MM.1S (cell line): ENCODE measurements around the gene SCFD2.

Experiments
- DNase-seq: peaks from one replicate; pipeline ENCODE4 v3.0.0-alpha.2; 2015
- H2AFZ ChIP-seq: fragments of 300-600 bp; sonication (generic); 2 replicates; pipeline ENCODE4 v1.6.0; 2016; ENCODE audit warnings: antibody characterized with exemption, low read length
- H3F3A ChIP-seq: fragments of 300-600 bp; sonication (generic); 2 replicates; pipeline ENCODE4 v1.6.1; 2016; ENCODE audit warnings: mild to moderate bottlenecking, antibody characterized with exemption, low read length, moderate library complexity, mixed read lengths; ENCODE audit not compliant: insufficient read depth
- H3K27ac ChIP-seq: fragments of 300-600 bp; sonication (generic); 2 replicates; pipeline ENCODE4 v1.5.1; 2016; ENCODE audit warnings: mild to moderate bottlenecking, low read length
- H3K27me3 ChIP-seq: fragments of 300-600 bp; sonication (generic); replicated peaks from 2 replicates; pipeline ENCODE4 v1.6.0; 2016; ENCODE audit warnings: low read length; ENCODE audit not compliant: insufficient read depth
- H3K36me3 ChIP-seq: fragments of 300-600 bp; sonication (generic); replicated peaks from 2 replicates; pipeline ENCODE4 v1.6.1; 2016; ENCODE audit warnings: mild to moderate bottlenecking, low read length, mixed read lengths; ENCODE audit not compliant: insufficient read depth
- H3K4me1 ChIP-seq: fragments of 300-600 bp; sonication (generic); 2 replicates; pipeline ENCODE4 v1.6.1; 2016; ENCODE audit warnings: low read length, mixed read lengths
- H3K4me2 ChIP-seq: fragments of 300-600 bp; sonication (generic); 2 replicates; pipeline ENCODE4 v1.6.0; 2016; ENCODE audit warnings: low read depth, low read length
- H3K4me3 ChIP-seq: fragments of 300-600 bp; sonication (generic); 2 replicates; pipeline ENCODE4 v1.5.1; 2016; ENCODE audit warnings: low read length, mixed read lengths
- H3K79me2 ChIP-seq: fragments of 300-600 bp; sonication (generic); 2 replicates; pipeline ENCODE4 v1.6.1; 2016; ENCODE audit warnings: mixed run types, low read length, mixed read lengths
- H3K9ac ChIP-seq: fragments of 300-600 bp; sonication (generic); 2 replicates; pipeline ENCODE4 v1.6.1; 2016; ENCODE audit warnings: low read length, mixed read lengths
- H3K9me2 ChIP-seq: fragments of 300-600 bp; sonication (generic); replicated peaks from 2 replicates; pipeline ENCODE4 v1.6.1; 2016; ENCODE audit warnings: mild to moderate bottlenecking, low read length, mixed read lengths; ENCODE audit not compliant: insufficient read depth
- H3K9me3 ChIP-seq: fragments of 300-600 bp; sonication (generic); replicated peaks from 2 replicates; pipeline ENCODE4 v1.6.1; 2016; ENCODE audit warnings: mild to moderate bottlenecking, low read length, mixed read lengths; ENCODE audit not compliant: insufficient read depth
- H4K20me1 ChIP-seq: fragments of 300-600 bp; sonication (generic); 2 replicates; pipeline ENCODE4 v1.6.1; 2016; ENCODE audit warnings: mild to moderate bottlenecking, low read length, moderate library complexity, mixed read lengths; ENCODE audit not compliant: insufficient read depth
- CTCF ChIP-seq: fragments of 300-600 bp; sonication (generic); IDR thresholded peaks from 2 replicates; pipeline ENCODE4 v1.5.1; 2016; ENCODE audit warnings: antibody characterized with exemption, low read length, mixed read lengths
- EZH2 ChIP-seq: fragments of 300-600 bp; sonication (generic); optimal IDR thresholded peaks from 2 replicates; pipeline ENCODE3; 2017; ENCODE audit warnings: low read depth, mild to moderate bottlenecking, antibody characterized with exemption, low read length, mixed read lengths
- EZH2phosphoT487 ChIP-seq: fragments of 300-600 bp; sonication (generic); IDR thresholded peaks from 2 replicates; pipeline ENCODE4 v1.6.1; 2018; ENCODE audit warnings: antibody characterized with exemption, low read length

SCFD2 gene

DNA sequence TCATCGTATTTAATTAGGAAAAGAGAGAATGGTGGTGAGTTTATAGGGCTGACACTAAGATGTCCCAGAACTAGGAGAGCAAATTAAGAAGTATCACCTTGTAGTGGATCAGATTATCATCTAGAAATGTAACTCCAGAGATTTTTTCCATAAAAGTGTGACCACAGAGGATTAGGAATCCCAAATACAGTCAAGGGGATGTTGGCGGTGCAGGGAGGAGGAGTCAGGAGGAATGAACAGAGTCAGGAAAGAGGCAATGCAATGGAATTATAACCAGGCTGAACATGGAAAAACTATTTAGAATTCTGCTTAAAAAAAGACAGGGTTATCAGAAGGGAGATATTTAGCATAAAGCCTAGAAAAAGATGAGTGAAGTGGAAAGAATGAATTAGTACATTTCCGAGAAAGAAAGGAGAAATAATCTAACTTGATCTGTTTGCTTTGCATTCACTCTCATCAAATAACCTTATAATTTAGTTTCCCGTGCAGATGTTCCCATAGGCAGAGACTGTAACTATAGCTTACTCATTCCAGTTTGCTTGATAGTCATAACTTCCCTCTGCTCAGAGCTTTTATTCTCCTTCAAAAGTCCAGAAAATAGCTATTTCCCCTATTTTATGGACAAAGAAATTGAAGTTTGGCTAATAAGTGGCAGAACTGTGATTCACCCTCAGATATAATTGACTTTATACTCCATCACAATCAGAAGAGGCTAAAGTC, 56.4 kb downstream of the SCFD2 start:
- Histone ChIP-seq H3K27ac (no peak overlapping the region), H3K36me3 (0 out of 2 replicates have a peak, but pooled peaks cover 7% of the 10 kb centered on the region), H3F3A (no peaks in the 10 kb centered on the region), H3K79me2 (peaks cover 18% of the 10 kb centered on the region; the same call in 1 of the 2 replicates), H3K4me2 (no peak overlapping the region), H3K27me3 (no peaks in the 10 kb centered on the region), H3K9ac (no peak overlapping the region), H3K9me3 (no peaks in the 10 kb centered on the region), H3K9me2 (no peaks in the 10 kb centered on the region), H3K4me1 (no peaks in the 10 kb centered on the region), H4K20me1 (no peaks in the 10 kb centered on the region), H2AFZ (no peak overlapping the region), H3K4me3 (no peak overlapping the region)
- TF ChIP-seq EZH2phosphoT487: no peak
- TF ChIP-seq EZH2: no peak
- no peak for TF ChIP-seq CTCF
- DNase-seq: no peak

DNA sequence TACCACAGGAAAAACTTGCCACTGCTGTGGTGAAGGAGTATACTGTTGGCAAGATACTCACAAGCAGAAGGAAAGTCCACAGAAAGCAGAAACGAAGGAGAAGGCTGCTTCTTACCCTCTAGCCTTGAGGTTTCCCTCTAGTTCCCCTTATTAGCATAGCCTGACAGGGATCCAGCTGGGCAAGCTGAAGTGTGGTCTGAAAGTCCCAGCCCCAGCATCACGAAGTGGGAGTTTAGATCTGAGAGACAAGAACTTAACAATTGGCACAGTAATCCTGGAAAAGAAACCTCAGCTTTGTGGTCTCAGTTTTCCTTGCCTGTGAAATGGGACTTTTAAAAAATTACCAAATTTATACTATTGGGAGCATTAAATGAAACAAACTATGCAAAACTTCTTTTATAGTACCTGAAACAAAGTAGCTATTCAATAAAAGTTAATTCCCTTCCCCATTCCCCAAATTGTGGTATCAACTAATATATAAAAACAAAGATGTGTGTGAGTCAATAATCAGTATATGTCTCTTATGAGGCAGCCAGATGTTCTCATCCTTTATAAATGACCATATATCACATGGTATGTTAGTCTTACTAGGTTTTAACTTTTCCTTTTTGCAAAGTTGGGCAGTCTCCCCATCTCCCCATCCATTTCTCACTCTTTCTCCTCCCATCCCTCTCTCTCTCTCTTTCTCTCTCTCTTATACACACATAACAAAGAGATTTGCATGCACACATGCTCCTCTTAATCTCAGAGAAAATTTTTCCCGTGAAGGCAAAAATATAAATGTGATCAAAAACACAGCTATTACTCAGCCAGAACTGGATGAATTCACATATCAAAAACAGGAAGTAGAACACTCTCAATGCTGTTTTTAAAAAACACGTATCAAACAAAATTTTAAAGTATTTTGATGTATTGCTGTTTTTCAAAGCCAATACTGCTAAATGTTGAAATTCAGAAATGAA, 57.8 kb downstream of the SCFD2 start:
- no peak overlapping the region for H3K9ac ChIP-seq
- H3K9me2 ChIP-seq: no peaks in the 10 kb centered on the region
- H2AFZ ChIP-seq: no peak overlapping the region
- 0 out of 2 replicates have a peak, but pooled peaks cover 12% of the 10 kb centered on the region for H3K79me2 ChIP-seq
- H3K9me3 ChIP-seq: no peaks in the 10 kb centered on the region
- H4K20me1 ChIP-seq: no peaks in the 10 kb centered on the region
- no peaks in the 10 kb centered on the region for H3K4me1 ChIP-seq
- H3F3A ChIP-seq: no peaks in the 10 kb centered on the region
- H3K4me3 ChIP-seq: no peak overlapping the region
- H3K27ac ChIP-seq: no peak overlapping the region
- DNase-seq: no peak
- H3K36me3 ChIP-seq: 0 out of 2 replicates have a peak, but pooled peaks cover 7% of the 10 kb centered on the region
- TF ChIP-seq CTCF (no peak), EZH2phosphoT487 (no peak), EZH2 (no peak)
- H3K4me2 ChIP-seq: no peak overlapping the region
- no peaks in the 10 kb centered on the region for H3K27me3 ChIP-seq

DNA sequence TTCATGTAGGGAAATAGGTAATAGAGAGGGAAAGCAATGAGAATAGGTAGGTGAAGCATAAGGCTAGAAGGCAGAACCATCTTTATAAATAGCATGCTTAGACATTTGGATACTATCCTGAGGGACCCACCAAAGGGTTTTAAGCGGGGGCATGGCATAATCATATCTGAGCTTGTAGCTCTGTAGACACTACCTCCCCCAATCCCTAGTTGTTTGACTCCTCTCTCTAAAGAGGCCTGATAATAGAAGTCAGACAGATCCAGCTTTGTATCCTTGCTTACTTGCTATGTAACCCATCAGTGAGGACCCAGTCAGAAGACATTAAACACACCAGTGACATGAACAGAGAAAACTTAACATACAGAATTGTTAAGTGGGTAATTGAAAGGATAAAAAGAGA, 58.7 kb downstream of the SCFD2 start:
- DNase-seq: no peak

More for the DNA sequence above, 58.7 kb downstream of the SCFD2 start:
- Histone ChIP-seq H3K9me2 (no peaks in the 10 kb centered on the region), H3K4me3 (no peak overlapping the region), H3K36me3 (0 out of 2 replicates have a peak, but pooled peaks cover 4% of the 10 kb centered on the region), H4K20me1 (no peaks in the 10 kb centered on the region), H3K79me2 (0 out of 2 replicates have a peak, but pooled peaks cover 12% of the 10 kb centered on the region), H3K27me3 (no peaks in the 10 kb centered on the region), H3F3A (no peaks in the 10 kb centered on the region), H3K9ac (no peak overlapping the region), H3K4me2 (no peak overlapping the region), H3K9me3 (no peaks in the 10 kb centered on the region), H2AFZ (no peak overlapping the region), H3K27ac (no peak overlapping the region), H3K4me1 (no peaks in the 10 kb centered on the region)
- TF ChIP-seq EZH2phosphoT487 (no peak), EZH2 (no peak), CTCF (no peak)
